GM23338 (cell line): Measurements from ENCODE around the gene RMI1. TPM values are rescaled to one million over a fixed set of nuclear protein-coding genes. Genes with fewer than 3 reads are reported as not detected.
A peak's percentile ranks its signal among the peaks of the same experiment; 100 is the strongest.

ENCODE experiments used
- ATAC-seq: fragments of 200-7000 bp; cut with Tn5 transposase; 3 replicates; pipeline ENCODE4 v1.9.1; 2020
- DNase-seq: peaks from one replicate; pipeline ENCODE4 v3.0.0-alpha.2; 2015; ENCODE audit warnings: low spot score
- H2AFZ ChIP-seq: fragments of 200-600 bp; sonication (generic); 2 replicates; pipeline ENCODE4 v1.8.0; 2016; ENCODE audit warnings: antibody characterized with exemption, mild to moderate bottlenecking, moderate library complexity
- H3F3A ChIP-seq: fragments of 200-600 bp; sonication (generic); replicated peaks from 2 replicates; pipeline ENCODE4 v1.8.0; 2017; ENCODE audit warnings: antibody characterized with exemption, mixed run types, low read depth
- H3K27ac ChIP-seq: fragments of 200-600 bp; sonication (generic); 2 replicates; pipeline ENCODE4 v1.6.1; 2016; ENCODE audit warnings: low read depth
- H3K27me3 ChIP-seq: fragments of 200-600 bp; sonication (generic); 2 replicates; pipeline ENCODE4 v1.8.0; 2016; ENCODE audit warnings: mild to moderate bottlenecking, mixed run types, moderate library complexity; ENCODE audit not compliant: insufficient read depth
- H3K36me3 ChIP-seq: fragments of 200-600 bp; sonication (generic); 2 replicates; pipeline ENCODE4 v1.8.0; 2016; ENCODE audit warnings: mild to moderate bottlenecking; ENCODE audit not compliant: insufficient read depth
- H3K4me1 ChIP-seq: fragments of 200-600 bp; sonication (generic); 2 replicates; pipeline ENCODE4 v1.8.0; 2016; ENCODE audit warnings: mild to moderate bottlenecking, moderate library complexity; ENCODE audit not compliant: insufficient read depth
- H3K4me2 ChIP-seq: fragments of 200-600 bp; sonication (generic); 2 replicates; pipeline ENCODE4 v1.7.1; 2017; ENCODE audit warnings: mixed run types
- H3K4me3 ChIP-seq: fragments of 200-600 bp; sonication (generic); 2 replicates; pipeline ENCODE4 v1.6.1; 2016; ENCODE audit warnings: mixed run types
- H3K79me2 ChIP-seq: fragments of 200-600 bp; sonication (generic); replicated peaks from 2 replicates; pipeline ENCODE4 v1.8.0; 2017; ENCODE audit warnings: mild to moderate bottlenecking; ENCODE audit not compliant: insufficient read depth
- H3K9me2 ChIP-seq: fragments of 200-600 bp; sonication (generic); 2 replicates; pipeline ENCODE4 v1.8.0; 2017; ENCODE audit not compliant: insufficient read depth
- H4K20me1 ChIP-seq: fragments of 200-600 bp; sonication (generic); replicated peaks from 2 replicates; pipeline ENCODE4 v1.8.0; 2017; ENCODE audit warnings: mild to moderate bottlenecking; ENCODE audit not compliant: insufficient read depth
- H3K27ac Mint-ChIP-seq: 2 replicates; pipeline ENCODE4 v1.8.0; 2020; ENCODE audit warnings: inconsistent platforms, mild to moderate bottlenecking, moderate library complexity, mixed read lengths
- H3K27me3 Mint-ChIP-seq: 3 replicates; pipeline ENCODE4 v1.8.0; 2022; ENCODE audit warnings: low read depth, mild to moderate bottlenecking, moderate library complexity, mixed read lengths, inconsistent platforms; ENCODE audit not compliant: insufficient read depth, poor library complexity
- H3K36me3 Mint-ChIP-seq: 3 replicates; pipeline ENCODE4 v1.8.0; 2021; ENCODE audit warnings: low read depth, mild to moderate bottlenecking, inconsistent platforms, moderate library complexity, mixed read lengths
- H3K4me1 Mint-ChIP-seq: 3 replicates; pipeline ENCODE4 v1.8.0; 2020; ENCODE audit warnings: mild to moderate bottlenecking, inconsistent platforms, mixed read lengths
- H3K4me3 Mint-ChIP-seq: 3 replicates; pipeline ENCODE4 v1.8.0; 2021; ENCODE audit warnings: moderate library complexity, mild to moderate bottlenecking, inconsistent platforms, mixed read lengths
- H3K9me3 Mint-ChIP-seq: 3 replicates; pipeline ENCODE4 v1.8.0; 2020; ENCODE audit warnings: moderate library complexity, mild to moderate bottlenecking, inconsistent platforms, mixed read lengths
- CREB1 ChIP-seq: fragments of 250-450 bp; sonication (Bioruptor Pico); IDR thresholded peaks from 2 replicates; pipeline ENCODE4 v1.5.0; 2020; ENCODE audit warnings: low read depth, mild to moderate bottlenecking, moderate library complexity
- EZH2 ChIP-seq: fragments of 200-600 bp; sonication (generic); IDR thresholded peaks from one replicate; pipeline ENCODE4 v1.8.0; 2017; ENCODE audit warnings: antibody characterized with exemption, mild to moderate bottlenecking, low read depth; ENCODE audit not compliant: unreplicated experiment
- NANOG ChIP-seq: IDR thresholded peaks from 2 replicates; pipeline ENCODE4 v1.6.1; 2016; ENCODE audit warnings: antibody characterized with exemption, borderline replicate concordance
- POLR2AphosphoS5 ChIP-seq: IDR thresholded peaks from 2 replicates; pipeline ENCODE4 v1.6.1; 2016; ENCODE audit warnings: antibody characterized with exemption, low read depth
- STAT1 ChIP-seq: IDR thresholded peaks from one replicate; pipeline ENCODE4 v1.6.1; 2016; ENCODE audit warnings: antibody characterized with exemption; ENCODE audit not compliant: unreplicated experiment
- ZNF114 ChIP-seq: fragments of 250-450 bp; sonication (Bioruptor Pico); IDR thresholded peaks from 2 replicates; pipeline ENCODE4 v1.5.0; 2020; ENCODE audit warnings: mild to moderate bottlenecking, moderate library complexity
- ZNF331 ChIP-seq: fragments of 250-450 bp; sonication (Bioruptor Pico); IDR thresholded peaks from 2 replicates; pipeline ENCODE4 v1.5.0; 2020; ENCODE audit warnings: low read depth, mild to moderate bottlenecking, moderate library complexity
- polyA plus RNA-seq: library from polyadenylated mRNA; unstranded; fragments of >200 nt; fragmentation: Nextera tagmentation; extraction: Ambion mirVana; gene quantifications from 2 replicates; pipeline ENCODE4 v1.2.1, GENCODE V29; 2016
- total RNA-seq: library from RNA; depleted of rRNA; stranded (reverse); fragments of >200 nt; shearing (Covaris generic); gene quantifications from 2 replicates; pipeline ENCODE4 v1.2.3, GENCODE V29; 2014
- TF ChIP-seq, protein P1 (sequence below): fragments of 250-450 bp; sonication (Bioruptor Pico); IDR thresholded peaks from 2 replicates; pipeline ENCODE4 v1.5.0; 2020; ENCODE audit warnings: mild to moderate bottlenecking, moderate library complexity
- TF ChIP-seq, protein P2 (sequence below): IDR thresholded peaks from one replicate; pipeline ENCODE4 v1.6.1; 2018; ENCODE audit warnings: antibody characterized with exemption; ENCODE audit not compliant: unreplicated experiment

The RMI1 gene
- total and polyA plus RNA-seq, 2 experiments from 2014 or later: 16.9 to 36.1 TPM

DNA sequence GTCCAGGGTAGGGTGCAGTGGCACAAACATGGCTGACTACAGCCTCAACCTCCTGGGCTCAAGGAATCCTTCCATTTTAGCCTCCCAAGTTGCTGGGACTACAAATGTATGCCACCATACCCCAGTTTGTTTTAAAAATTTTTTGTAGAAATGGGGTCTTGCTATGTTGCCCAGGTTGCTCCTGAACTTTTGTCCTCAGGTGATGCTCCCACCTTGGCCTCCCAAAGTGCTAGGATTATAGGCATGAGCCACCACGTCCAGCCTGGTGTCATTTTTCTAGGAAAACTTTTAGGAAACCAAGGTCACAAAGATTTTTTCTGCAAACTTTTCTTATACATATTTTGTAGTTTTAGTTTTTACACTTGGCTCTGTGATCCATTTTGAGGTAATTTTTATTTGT, 10.8 kb downstream of the RMI1 start:
- DNase-seq: no peak
- Histone ChIP-seq H3K4me3 (no peak overlapping the region), H2AFZ (no peak overlapping the region), H3K36me3 (no peaks in the 10 kb centered on the region), H3K27me3 (no peaks in the 10 kb centered on the region), H3K4me1 (no peaks in the 10 kb centered on the region), H3K9me2 (no peaks in the 10 kb centered on the region), H3F3A (no peaks in the 10 kb centered on the region), H3K79me2 (peaks cover 97% of the 10 kb centered on the region), H3K27ac (no peak overlapping the region), H3K4me2 (no peak overlapping the region), H4K20me1 (peaks cover 47% of the 10 kb centered on the region)
- H3K36me3 Mint-ChIP-seq: peaks cover 26% of the 10 kb centered on the region
- no peaks in the 10 kb centered on the region for H3K9me3 Mint-ChIP-seq
- no peaks in the 10 kb centered on the region for H3K27me3 Mint-ChIP-seq
- TF ChIP-seq ZNF114 (CRISPR knock-in tag) (no peak), NANOG (no peak), ZNF331 (CRISPR knock-in tag) (no peak), STAT1 (no peak), POLR2AphosphoS5 (no peak), CREB1 (CRISPR knock-in tag) (no peak)
- ATAC-seq: no peak
- no peak overlapping the region for H3K27ac Mint-ChIP-seq
- no peak overlapping the region for H3K4me3 Mint-ChIP-seq
- H3K4me1 Mint-ChIP-seq: peaks cover 4% of the 10 kb centered on the region

DNA sequence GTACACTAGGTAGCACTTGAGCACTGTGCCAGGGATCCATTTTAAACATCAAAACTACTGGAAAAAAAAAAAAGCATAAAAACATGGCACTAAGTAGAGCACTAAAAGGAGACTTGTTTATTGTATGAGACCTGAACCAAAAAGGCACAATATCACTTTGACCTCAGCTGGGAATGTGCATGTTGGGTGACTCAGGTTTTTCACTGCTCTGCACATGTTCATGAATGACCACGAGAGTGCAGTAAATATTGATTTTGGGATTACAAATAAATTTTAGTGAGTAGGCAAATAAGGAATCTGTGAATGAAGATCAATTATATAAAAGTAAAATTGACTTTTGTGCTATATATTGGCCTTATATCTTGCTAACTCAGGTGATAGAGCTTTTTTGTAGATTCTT, 11.8 kb downstream of the RMI1 start:
- Histone ChIP-seq H3K9me2 (no peaks in the 10 kb centered on the region), H3K4me1 (no peaks in the 10 kb centered on the region), H4K20me1 (peaks cover 40% of the 10 kb centered on the region), H3K27me3 (no peaks in the 10 kb centered on the region), H3K79me2 (peaks cover 96% of the 10 kb centered on the region), H3F3A (no peaks in the 10 kb centered on the region), H2AFZ (no peak overlapping the region), H3K4me2 (no peak overlapping the region), H3K27ac (no peak overlapping the region), H3K4me3 (no peak overlapping the region), H3K36me3 (no peaks in the 10 kb centered on the region)
- H3K36me3 Mint-ChIP-seq: peaks cover 28% of the 10 kb centered on the region
- no peak for ATAC-seq
- no peak overlapping the region for H3K4me3 Mint-ChIP-seq
- H3K27ac Mint-ChIP-seq: peak overlapping the region; percentile 42; the same call in 1 of the 2 replicates
- TF ChIP-seq STAT1: no peak
- TF ChIP-seq, protein P1, sequence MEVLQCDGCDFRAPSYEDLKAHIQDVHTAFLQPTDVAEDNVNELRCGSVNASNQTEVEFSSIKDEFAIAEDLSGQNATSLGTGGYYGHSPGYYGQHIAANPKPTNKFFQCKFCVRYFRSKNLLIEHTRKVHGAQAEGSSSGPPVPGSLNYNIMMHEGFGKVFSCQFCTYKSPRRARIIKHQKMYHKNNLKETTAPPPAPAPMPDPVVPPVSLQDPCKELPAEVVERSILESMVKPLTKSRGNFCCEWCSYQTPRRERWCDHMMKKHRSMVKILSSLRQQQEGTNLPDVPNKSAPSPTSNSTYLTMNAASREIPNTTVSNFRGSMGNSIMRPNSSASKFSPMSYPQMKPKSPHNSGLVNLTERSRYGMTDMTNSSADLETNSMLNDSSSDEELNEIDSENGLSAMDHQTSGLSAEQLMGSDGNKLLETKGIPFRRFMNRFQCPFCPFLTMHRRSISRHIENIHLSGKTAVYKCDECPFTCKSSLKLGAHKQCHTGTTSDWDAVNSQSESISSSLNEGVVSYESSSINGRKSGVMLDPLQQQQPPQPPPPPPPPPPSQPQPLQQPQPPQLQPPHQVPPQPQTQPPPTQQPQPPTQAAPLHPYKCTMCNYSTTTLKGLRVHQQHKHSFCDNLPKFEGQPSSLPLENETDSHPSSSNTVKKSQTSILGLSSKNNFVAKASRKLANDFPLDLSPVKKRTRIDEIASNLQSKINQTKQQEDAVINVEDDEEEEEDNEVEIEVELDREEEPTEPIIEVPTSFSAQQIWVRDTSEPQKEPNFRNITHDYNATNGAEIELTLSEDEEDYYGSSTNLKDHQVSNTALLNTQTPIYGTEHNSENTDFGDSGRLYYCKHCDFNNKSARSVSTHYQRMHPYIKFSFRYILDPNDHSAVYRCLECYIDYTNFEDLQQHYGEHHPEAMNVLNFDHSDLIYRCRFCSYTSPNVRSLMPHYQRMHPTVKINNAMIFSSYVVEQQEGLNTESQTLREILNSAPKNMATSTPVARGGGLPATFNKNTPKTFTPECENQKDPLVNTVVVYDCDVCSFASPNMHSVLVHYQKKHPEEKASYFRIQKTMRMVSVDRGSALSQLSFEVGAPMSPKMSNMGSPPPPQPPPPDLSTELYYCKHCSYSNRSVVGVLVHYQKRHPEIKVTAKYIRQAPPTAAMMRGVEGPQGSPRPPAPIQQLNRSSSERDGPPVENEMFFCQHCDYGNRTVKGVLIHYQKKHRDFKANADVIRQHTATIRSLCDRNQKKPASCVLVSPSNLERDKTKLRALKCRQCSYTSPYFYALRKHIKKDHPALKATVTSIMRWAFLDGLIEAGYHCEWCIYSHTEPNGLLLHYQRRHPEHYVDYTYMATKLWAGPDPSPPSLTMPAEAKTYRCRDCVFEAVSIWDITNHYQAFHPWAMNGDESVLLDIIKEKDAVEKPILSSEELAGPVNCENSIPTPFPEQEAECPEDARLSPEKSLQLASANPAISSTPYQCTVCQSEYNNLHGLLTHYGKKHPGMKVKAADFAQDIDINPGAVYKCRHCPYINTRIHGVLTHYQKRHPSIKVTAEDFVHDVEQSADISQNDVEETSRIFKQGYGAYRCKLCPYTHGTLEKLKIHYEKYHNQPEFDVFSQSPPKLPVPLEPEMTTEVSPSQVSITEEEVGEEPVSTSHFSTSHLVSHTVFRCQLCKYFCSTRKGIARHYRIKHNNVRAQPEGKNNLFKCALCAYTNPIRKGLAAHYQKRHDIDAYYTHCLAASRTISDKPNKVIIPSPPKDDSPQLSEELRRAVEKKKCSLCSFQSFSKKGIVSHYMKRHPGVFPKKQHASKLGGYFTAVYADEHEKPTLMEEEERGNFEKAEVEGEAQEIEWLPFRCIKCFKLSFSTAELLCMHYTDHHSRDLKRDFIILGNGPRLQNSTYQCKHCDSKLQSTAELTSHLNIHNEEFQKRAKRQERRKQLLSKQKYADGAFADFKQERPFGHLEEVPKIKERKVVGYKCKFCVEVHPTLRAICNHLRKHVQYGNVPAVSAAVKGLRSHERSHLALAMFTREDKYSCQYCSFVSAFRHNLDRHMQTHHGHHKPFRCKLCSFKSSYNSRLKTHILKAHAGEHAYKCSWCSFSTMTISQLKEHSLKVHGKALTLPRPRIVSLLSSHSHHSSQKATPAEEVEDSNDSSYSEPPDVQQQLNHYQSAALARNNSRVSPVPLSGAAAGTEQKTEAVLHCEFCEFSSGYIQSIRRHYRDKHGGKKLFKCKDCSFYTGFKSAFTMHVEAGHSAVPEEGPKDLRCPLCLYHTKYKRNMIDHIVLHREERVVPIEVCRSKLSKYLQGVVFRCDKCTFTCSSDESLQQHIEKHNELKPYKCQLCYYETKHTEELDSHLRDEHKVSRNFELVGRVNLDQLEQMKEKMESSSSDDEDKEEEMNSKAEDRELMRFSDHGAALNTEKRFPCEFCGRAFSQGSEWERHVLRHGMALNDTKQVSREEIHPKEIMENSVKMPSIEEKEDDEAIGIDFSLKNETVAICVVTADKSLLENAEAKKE (CRISPR knock-in tag): no peak
- TF ChIP-seq ZNF114 (CRISPR knock-in tag): no peak
- TF ChIP-seq, protein P2, sequence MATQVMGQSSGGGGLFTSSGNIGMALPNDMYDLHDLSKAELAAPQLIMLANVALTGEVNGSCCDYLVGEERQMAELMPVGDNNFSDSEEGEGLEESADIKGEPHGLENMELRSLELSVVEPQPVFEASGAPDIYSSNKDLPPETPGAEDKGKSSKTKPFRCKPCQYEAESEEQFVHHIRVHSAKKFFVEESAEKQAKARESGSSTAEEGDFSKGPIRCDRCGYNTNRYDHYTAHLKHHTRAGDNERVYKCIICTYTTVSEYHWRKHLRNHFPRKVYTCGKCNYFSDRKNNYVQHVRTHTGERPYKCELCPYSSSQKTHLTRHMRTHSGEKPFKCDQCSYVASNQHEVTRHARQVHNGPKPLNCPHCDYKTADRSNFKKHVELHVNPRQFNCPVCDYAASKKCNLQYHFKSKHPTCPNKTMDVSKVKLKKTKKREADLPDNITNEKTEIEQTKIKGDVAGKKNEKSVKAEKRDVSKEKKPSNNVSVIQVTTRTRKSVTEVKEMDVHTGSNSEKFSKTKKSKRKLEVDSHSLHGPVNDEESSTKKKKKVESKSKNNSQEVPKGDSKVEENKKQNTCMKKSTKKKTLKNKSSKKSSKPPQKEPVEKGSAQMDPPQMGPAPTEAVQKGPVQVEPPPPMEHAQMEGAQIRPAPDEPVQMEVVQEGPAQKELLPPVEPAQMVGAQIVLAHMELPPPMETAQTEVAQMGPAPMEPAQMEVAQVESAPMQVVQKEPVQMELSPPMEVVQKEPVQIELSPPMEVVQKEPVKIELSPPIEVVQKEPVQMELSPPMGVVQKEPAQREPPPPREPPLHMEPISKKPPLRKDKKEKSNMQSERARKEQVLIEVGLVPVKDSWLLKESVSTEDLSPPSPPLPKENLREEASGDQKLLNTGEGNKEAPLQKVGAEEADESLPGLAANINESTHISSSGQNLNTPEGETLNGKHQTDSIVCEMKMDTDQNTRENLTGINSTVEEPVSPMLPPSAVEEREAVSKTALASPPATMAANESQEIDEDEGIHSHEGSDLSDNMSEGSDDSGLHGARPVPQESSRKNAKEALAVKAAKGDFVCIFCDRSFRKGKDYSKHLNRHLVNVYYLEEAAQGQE: no peak
- TF ChIP-seq NANOG: no peak
- no peak for TF ChIP-seq ZNF331 (CRISPR knock-in tag)
- TF ChIP-seq EZH2: no peak
- TF ChIP-seq POLR2AphosphoS5: no peak
- no peaks in the 10 kb centered on the region for H3K9me3 Mint-ChIP-seq
- H3K4me1 Mint-ChIP-seq: peaks cover 2% of the 10 kb centered on the region; the same call in 2 of the 3 replicates
- no peaks in the 10 kb centered on the region for H3K27me3 Mint-ChIP-seq
- DNase-seq: no peak
